ENCODE data around the gene FILIP1L. TPM values are rescaled to one million over a fixed set of nuclear protein-coding genes. Genes with fewer than 3 reads are reported as not detected.

Gene FILIP1L
- total RNA-seq, 1 experiment from 2014 or later, result 4.3 TPM

GRCh38 chr3:99921986-99922385 lies 192.3 kb downstream of the FILIP1L start:
- TF ChIP-seq CTCF (conservative IDR thresholded peaks at IDR 0.05; ENCODE audit: low read depth, low read length), result no peak
- no peak for TF ChIP-seq EZH2 (IDR thresholded peaks at IDR 0.05; ENCODE audit: borderline replicate concordance, low read depth, low read length, poor library complexity, severe bottlenecking)
- CTCF ChIA-PET, result no interaction called here
- BruUV-seq (replicated peaks), result no TSS peak
- Histone ChIP-seq H3K4me3 (ENCODE audit: low read depth, low read length, poor library complexity, severe bottlenecking) (no peak overlapping the region), H3K9me3 (ENCODE audit: low read depth, low read length, poor library complexity, severe bottlenecking) (no peaks in the 10 kb centered on the region), H3K36me3 (ENCODE audit: insufficient read depth, low read length, poor library complexity, severe bottlenecking) (no peaks in the 10 kb centered on the region), H3K27ac (ENCODE audit: low read depth, low read length, poor library complexity, severe bottlenecking) (no peak overlapping the region), H3K27me3 (replicated peaks; ENCODE audit: insufficient read depth, low read depth, low read length, poor library complexity) (no peaks in the 10 kb centered on the region), H3K4me1 (ENCODE audit: insufficient read depth, low read length, poor library complexity, severe bottlenecking) (peaks cover 13% of the 10 kb centered on the region)
- intact Hi-C loops (cut with micrococcal nuclease; ENCODE audit: unreplicated experiment), result no loop called here
- POLR2A ChIA-PET (ENCODE audit: low non-redundant PET), result no interaction called here
- DNase-seq (ENCODE audit: low spot score), result no peak

GRCh38 chr3:99921377-99921695 lies 193.0 kb downstream of the FILIP1L start:
- intact Hi-C loops (cut with micrococcal nuclease; ENCODE audit: unreplicated experiment), result no loop called here
- CTCF ChIA-PET, result no interaction called here
- POLR2A ChIA-PET (ENCODE audit: low non-redundant PET), result no interaction called here
- Histone ChIP-seq H3K4me1 (ENCODE audit: insufficient read depth, low read length, poor library complexity, severe bottlenecking) (peaks cover 13% of the 10 kb centered on the region), H3K4me3 (ENCODE audit: low read depth, low read length, poor library complexity, severe bottlenecking) (no peak overlapping the region), H3K9me3 (ENCODE audit: low read depth, low read length, poor library complexity, severe bottlenecking) (no peaks in the 10 kb centered on the region), H3K36me3 (ENCODE audit: insufficient read depth, low read length, poor library complexity, severe bottlenecking) (no peaks in the 10 kb centered on the region), H3K27me3 (replicated peaks; ENCODE audit: insufficient read depth, low read depth, low read length, poor library complexity) (no peaks in the 10 kb centered on the region), H3K27ac (ENCODE audit: low read depth, low read length, poor library complexity, severe bottlenecking) (no peak overlapping the region)
- no peak for TF ChIP-seq EZH2 (IDR thresholded peaks at IDR 0.05; ENCODE audit: borderline replicate concordance, low read depth, low read length, poor library complexity, severe bottlenecking)
- no peak for TF ChIP-seq CTCF (conservative IDR thresholded peaks at IDR 0.05; ENCODE audit: low read depth, low read length)
- BruUV-seq (replicated peaks), result no TSS peak
- no peak for DNase-seq (ENCODE audit: low spot score)

- peak; percentile 45 for DNase-seq (ENCODE audit: low spot score)
These were observed 193.6 kb downstream of the FILIP1L start for GRCh38 chr3:99920481-99921376.

More at GRCh38 chr3:99920481-99921376, 193.6 kb downstream of the FILIP1L start:
- ChIA-PET CTCF (no interaction called here), POLR2A (ENCODE audit: low non-redundant PET) (interaction anchor here (0.6 kb wide), 1 partner anchor 19 kb away, joined by 4 read pairs; no protein-coding TSS in a partner anchor)
- Histone ChIP-seq H3K27me3 (replicated peaks; ENCODE audit: insufficient read depth, low read depth, low read length, poor library complexity) (no peaks in the 10 kb centered on the region), H3K4me3 (ENCODE audit: low read depth, low read length, poor library complexity, severe bottlenecking) (no peak overlapping the region), H3K4me1 (ENCODE audit: insufficient read depth, low read length, poor library complexity, severe bottlenecking) (peaks cover 13% of the 10 kb centered on the region), H3K27ac (ENCODE audit: low read depth, low read length, poor library complexity, severe bottlenecking) (no peak overlapping the region), H3K9me3 (ENCODE audit: low read depth, low read length, poor library complexity, severe bottlenecking) (no peaks in the 10 kb centered on the region), H3K36me3 (ENCODE audit: insufficient read depth, low read length, poor library complexity, severe bottlenecking) (no peaks in the 10 kb centered on the region)
- BruUV-seq (replicated peaks), result no TSS peak
- intact Hi-C loops (cut with micrococcal nuclease; ENCODE audit: unreplicated experiment), result no loop called here
- TF ChIP-seq EZH2 (IDR thresholded peaks at IDR 0.05; ENCODE audit: borderline replicate concordance, low read depth, low read length, poor library complexity, severe bottlenecking) (no peak), CTCF (conservative IDR thresholded peaks at IDR 0.05; ENCODE audit: low read depth, low read length) (no peak)
